Gastroesophageal sphincter (tissue), 3 donors: ENCODE results near the gene CPEB2.

Experiments used
- CTCF ChIP-seq, 4 experiments: fragments of 200-600 bp in 2 of 4; fragments of 450-650 bp in 2 of 4; sonication (generic) in 1 of 4; IDR thresholded peaks; one replicate each; pipeline ENCODE4 v1.5.1; 2017 to 2019; ENCODE audit warnings: antibody characterized with exemption in 4 of 4, mild to moderate bottlenecking in 2 of 4, moderate library complexity in 2 of 4
- EP300 ChIP-seq: sonication (generic); formaldehyde crosslinking; IDR thresholded peaks from one replicate; pipeline ENCODE4 v1.6.1; 2017; ENCODE audit warnings: antibody characterized with exemption, mild to moderate bottlenecking
- POLR2A ChIP-seq, 2 donors: fragments of 450-650 bp; IDR thresholded peaks; one replicate each; pipeline ENCODE4 v1.6.1; 2017; ENCODE audit warnings: antibody characterized with exemption in 2 of 2, mild to moderate bottlenecking in 2 of 2, moderate library complexity in 1 of 2
- POLR2AphosphoS5 ChIP-seq: sonication (generic); formaldehyde crosslinking; IDR thresholded peaks from one replicate; pipeline ENCODE4 v1.6.1; 2017; ENCODE audit warnings: antibody characterized with exemption

- TF ChIP-seq CTCF (IDR thresholded peaks at IDR 0.05), result no peak
- no peak for TF ChIP-seq POLR2A (IDR thresholded peaks at IDR 0.05)
- no peak for TF ChIP-seq EP300
- no peak for TF ChIP-seq POLR2AphosphoS5
Observed at GRCh38 chr4:15117270-15117946, 115.1 kb downstream of the CPEB2 start.
